ENCODE results near the gene EYA4. TPM values are rescaled to one million over a fixed set of nuclear protein-coding genes. Genes with fewer than 3 reads are reported as not detected.

The EYA4 gene
- polyA plus RNA-seq, 2 of the 4 experiments (the other 2 are of a cell fraction): 14.4 to 28.3 TPM

DNA sequence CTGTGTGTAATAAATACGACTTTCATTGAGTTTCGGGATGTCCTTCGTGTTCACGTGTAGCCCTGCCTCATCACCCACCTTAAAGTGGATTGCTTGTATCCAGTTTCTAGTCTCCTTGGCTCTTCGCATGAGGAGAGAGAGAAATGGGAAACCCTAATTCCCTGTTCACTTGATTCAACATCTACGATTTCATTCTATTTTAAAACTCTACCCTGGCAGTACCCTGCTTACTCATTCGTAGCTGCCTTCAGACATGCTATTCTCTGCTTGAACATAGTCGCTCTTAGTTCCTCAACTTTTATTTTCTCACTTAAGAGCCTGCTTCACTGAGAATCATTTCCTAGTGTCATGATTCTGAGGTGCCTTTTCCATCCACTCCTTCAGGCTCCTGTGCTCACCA is 163.6 kb downstream of the EYA4 start:
- Histone ChIP-seq H3K4me1 (peaks cover 10% of the 10 kb centered on the region; the same call in 2 of the 3 replicates), H3K27ac (no peak overlapping the region), H3K9me3 (no peaks in the 10 kb centered on the region), H3K4me3 (no peak overlapping the region), H3K4me2 (no peak overlapping the region)
- no peak for FAIRE-seq
- 92% methylated on average over 8 of the region's 8 CpGs for WGBS (ENCODE audit: missing lambda C conversion rate)
- no peak for ATAC-seq
- ChIA-PET CTCF (no interaction called here), POLR2A (no interaction called here)
- TF ChIP-seq ZNF302 (CRISPR knock-in tag; IDR thresholded peaks at IDR 0.05): no peak
- TF ChIP-seq RNF2 (IDR thresholded peaks at IDR 0.05; ENCODE audit: borderline replicate concordance, low read depth): no peak
- TF ChIP-seq, protein P1, sequence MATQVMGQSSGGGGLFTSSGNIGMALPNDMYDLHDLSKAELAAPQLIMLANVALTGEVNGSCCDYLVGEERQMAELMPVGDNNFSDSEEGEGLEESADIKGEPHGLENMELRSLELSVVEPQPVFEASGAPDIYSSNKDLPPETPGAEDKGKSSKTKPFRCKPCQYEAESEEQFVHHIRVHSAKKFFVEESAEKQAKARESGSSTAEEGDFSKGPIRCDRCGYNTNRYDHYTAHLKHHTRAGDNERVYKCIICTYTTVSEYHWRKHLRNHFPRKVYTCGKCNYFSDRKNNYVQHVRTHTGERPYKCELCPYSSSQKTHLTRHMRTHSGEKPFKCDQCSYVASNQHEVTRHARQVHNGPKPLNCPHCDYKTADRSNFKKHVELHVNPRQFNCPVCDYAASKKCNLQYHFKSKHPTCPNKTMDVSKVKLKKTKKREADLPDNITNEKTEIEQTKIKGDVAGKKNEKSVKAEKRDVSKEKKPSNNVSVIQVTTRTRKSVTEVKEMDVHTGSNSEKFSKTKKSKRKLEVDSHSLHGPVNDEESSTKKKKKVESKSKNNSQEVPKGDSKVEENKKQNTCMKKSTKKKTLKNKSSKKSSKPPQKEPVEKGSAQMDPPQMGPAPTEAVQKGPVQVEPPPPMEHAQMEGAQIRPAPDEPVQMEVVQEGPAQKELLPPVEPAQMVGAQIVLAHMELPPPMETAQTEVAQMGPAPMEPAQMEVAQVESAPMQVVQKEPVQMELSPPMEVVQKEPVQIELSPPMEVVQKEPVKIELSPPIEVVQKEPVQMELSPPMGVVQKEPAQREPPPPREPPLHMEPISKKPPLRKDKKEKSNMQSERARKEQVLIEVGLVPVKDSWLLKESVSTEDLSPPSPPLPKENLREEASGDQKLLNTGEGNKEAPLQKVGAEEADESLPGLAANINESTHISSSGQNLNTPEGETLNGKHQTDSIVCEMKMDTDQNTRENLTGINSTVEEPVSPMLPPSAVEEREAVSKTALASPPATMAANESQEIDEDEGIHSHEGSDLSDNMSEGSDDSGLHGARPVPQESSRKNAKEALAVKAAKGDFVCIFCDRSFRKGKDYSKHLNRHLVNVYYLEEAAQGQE (IDR thresholded peaks at IDR 0.05): no peak
- no peak for TF ChIP-seq ZSCAN20 (CRISPR knock-in tag; IDR thresholded peaks at IDR 0.05)
- TF ChIP-seq CBX2 (IDR thresholded peaks at IDR 0.05; ENCODE audit: borderline replicate concordance, low read depth): no peak
- no peak for TF ChIP-seq MYC (IDR thresholded peaks at IDR 0.05; ENCODE audit: borderline replicate concordance, low read length)
- no peak for TF ChIP-seq JUN (IDR thresholded peaks at IDR 0.05)
- no peak for DNase-seq (ENCODE audit: low read depth in 1 of 2, low spot score in 1 of 2)

- Histone ChIP-seq H3K4me3 (no peak overlapping the region), H3K4me2 (no peak overlapping the region), H3K4me1 (peaks cover 26% of the 10 kb centered on the region), H3K9me3 (no peaks in the 10 kb centered on the region), H3K27ac (no peak overlapping the region)
- DNase-seq (ENCODE audit: low read depth in 1 of 2, low spot score in 1 of 2) (no peak), FAIRE-seq (no peak), ATAC-seq (no peak)
- CTCF ChIA-PET: interaction anchor here (0.8 to 1.0 kb wide), 2 partner anchors 24 to 68 kb away, joined by 3 to 4 read pairs; no protein-coding TSS in a partner anchor
- TF ChIP-seq NR3C1 (IDR thresholded peaks at IDR 0.05) (no peak), ATOH8 (CRISPR knock-in tag; IDR thresholded peaks at IDR 0.05; ENCODE audit: low read depth) (no peak), PBX3 (IDR thresholded peaks at IDR 0.05) (no peak), ZNF302 (CRISPR knock-in tag; IDR thresholded peaks at IDR 0.05) (no peak), TFCP2L1 (CRISPR knock-in tag; IDR thresholded peaks at IDR 0.05) (no peak), POLR2AphosphoS2 (conservative IDR thresholded peaks at IDR 0.05; ENCODE audit: low read length) (no peak)
- TF ChIP-seq, protein P1 (IDR thresholded peaks at IDR 0.05): no peak
- POLR2A ChIA-PET: interaction anchor here (0.6 kb wide), 1 partner anchor 41 kb away, joined by 4 read pairs; no protein-coding TSS in a partner anchor
- WGBS (ENCODE audit: missing lambda C conversion rate): 92% methylated on average over 3 of the region's 3 CpGs
These were observed 166.4 kb downstream of the EYA4 start for GRCh38 chr6:133407320-133408100.
